Pulmonary artery endothelial cell (primary cell): ENCODE data around the gene FAXDC2. TPM values are rescaled to one million over a fixed set of nuclear protein-coding genes. Genes with fewer than 3 reads are reported as not detected.
"Not testable (repeated sequence)": the region's sequence is repeated elsewhere in the genome, so short reads cannot be mapped to it uniquely, and the experiment has no call there.

ENCODE experiments used
- DNase-seq: peaks from one replicate; pipeline ENCODE4 v3.0.0-alpha.2; 2011; ENCODE audit warnings: low read depth, low spot score
- total RNA-seq: library from RNA; depleted of rRNA; stranded (reverse); fragments of >200 nt; gene quantifications from 2 replicates; pipeline ENCODE4 v1.2.3, GENCODE V29; 2014

The FAXDC2 gene
- total RNA-seq, 1 donor from 2014 or later: 1.5 TPM

DNA sequence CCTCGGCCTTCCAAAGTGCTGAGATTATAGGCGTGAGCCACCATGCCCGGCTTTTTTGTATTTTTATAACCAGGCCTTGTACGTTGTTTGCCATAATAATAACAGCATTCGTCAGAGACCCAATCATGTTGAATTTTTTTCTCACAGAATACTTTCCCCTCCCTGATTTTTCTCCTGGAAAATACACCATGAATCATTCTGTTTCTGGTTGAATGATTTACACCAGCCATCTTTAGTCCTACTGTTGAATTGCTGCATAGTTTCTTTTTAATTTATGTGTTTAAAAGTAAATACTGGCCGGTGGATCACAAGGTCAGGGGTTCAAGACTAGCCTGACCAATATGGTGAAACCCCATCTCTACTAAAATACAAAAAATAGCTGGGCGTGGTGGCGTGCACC is 11.5 kb upstream of the FAXDC2 start:
- no peak for DNase-seq

DNA sequence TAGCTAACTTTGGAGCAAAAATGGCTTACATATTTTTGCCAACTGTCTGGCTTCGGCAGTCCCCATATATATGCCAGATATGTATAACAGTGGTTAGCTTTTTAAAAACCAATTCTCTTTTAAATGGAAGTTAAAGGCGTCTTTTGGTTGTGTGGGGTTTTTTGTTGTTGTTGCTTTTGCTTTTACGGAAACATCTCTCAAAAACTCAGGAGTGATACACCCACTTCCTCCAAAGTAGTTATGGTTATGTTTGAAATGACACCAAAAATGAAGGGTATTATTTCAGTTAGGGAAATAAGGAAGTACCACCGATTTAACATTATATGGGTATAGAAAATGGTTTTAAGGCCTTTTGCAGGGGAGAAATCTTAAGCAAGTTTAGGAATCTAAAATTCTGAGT is 10.4 kb upstream of the FAXDC2 start:
- no peak for DNase-seq

DNA sequence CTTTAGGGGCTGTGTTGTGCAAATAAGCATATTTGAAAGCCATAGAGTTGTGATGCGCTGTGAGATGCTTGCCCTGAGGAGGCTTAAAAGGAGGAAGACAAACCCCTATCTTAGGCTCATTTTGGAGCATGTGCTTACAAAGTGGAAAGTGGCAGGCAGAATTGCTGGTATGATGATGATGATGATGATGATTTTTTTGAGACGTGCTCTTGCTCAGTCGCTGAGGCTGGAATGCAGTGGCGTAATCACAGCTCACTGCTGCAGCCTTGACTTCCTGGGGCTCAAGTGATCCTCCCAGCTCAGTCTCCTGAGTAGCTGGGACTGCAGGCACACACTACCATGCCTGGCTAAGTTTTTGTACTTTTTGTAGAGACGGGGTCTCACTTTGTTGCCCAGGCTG is 9.7 kb upstream of the FAXDC2 start:
- DNase-seq: no peak

DNA sequence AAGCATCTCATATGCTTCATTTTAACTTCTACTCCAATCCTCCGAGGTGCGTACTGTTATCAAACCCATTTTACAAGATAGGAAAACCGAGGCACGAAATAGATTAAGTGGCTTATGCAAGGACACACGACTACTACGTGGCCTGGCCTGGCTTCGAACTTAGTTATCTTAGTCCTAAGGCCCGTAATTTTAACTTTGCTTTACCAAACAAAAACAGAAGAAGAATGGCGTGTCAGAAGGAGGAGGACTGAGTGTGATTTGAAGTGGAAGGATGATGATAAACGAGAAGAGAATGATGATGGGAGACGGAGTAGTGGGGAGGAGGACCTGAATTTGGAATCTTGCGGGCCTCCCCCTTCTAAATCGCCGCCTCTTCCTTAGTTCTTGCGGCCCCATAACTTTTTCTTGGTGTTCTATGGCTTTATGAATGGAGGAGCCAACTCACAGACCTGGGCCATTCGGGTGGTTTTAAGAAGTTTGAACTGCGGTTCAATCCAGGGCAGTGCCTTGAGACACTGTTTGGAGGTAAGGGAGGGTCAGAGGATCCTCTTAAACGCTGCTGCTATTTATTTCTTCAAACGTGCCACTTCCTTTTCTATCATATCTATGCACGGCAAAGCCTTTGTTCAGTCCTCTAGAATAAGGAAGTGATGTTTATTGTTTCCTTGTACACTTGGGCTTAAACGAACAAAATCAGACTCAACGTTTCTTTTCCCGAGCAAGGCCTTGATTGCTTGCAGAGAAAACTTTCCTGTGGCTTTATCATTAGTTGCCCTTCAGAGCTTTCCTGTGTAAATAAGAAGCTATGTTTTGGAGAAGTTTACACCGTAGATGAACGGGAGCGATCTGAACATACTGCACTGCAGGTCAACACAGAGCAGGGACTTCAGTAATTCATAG is 8.8 kb upstream of the FAXDC2 start:
- no peak for DNase-seq

DNA sequence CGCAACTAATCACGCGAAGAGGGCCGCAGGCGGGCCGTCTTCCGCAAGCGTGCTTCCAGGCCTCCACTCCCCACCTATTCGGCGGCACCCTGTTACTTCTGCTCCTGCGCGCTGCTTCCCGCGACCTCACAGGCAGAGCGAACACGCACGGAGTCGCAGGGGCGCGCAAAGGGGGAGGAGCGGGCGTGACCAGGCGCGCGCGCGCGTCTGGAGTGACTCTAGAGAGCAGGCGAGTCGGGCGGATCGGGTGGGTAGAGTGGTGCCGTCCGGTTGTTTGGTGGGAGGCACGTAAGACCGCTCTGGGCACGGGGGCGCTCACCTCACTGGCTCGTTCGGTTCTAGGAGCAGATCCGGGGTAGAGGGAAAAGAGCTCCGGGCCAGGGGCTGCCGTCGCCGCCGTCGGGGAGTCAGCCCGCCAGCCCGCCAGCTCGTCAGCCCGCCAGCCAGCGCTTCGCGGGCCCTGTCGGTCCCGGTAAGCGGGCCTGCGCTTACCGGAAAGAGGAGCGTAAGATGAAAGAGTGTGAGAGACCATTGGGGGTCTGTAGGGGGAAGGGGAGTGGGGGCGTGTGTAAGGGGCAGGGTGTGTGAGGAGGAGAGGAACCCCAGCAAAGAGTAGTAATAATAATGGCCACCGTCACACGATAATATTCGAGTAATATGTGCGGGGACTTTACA is 8.0 kb upstream of the FAXDC2 start, which contains the start of gene CNOT8:
Gene CNOT8 (plus strand): TSS at position 331 of the 675 bp plus-strand sequence. CDS start 4,652 bp downstream, outside the sequence.
- DNase-seq: peak; percentile 97

DNA sequence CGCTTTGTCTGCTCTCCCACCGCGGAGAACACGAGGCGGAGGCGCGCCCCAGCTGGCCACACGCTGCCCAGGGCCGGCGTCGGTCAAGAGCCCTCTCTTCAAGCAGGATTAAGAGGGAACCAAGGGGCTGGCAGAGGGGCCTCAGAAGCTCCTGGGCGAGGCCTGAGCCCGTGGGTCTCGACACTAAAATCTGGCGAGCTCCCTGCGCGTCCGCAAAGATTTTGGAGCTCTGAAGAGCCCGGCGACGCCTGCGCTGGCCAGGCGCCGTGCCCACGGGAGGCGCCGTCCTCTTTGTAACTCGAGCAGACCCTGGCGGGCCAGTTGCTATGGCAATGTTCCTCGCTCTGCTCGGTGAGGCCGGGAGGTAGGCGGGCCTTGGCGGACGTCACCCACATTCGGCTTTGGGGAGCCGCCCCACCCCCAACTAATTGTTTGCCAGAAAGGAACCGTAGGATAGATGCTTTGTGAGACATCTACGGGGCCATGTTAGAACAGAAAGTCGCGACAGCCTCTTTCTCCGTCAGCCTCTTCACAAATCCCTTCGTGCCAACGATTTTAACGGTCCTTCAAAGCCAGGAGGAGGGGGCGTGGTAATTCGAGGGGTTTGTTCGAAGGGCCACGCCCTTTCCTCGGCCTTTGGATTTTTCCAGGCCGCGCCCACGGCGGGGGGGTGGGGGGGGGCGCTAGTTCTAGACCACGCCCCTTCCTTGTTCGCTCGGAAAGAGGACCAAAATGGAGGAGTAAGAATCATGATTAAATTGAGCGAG is 7.3 kb upstream of the FAXDC2 start:
- peak; percentile 84 for DNase-seq

DNA sequence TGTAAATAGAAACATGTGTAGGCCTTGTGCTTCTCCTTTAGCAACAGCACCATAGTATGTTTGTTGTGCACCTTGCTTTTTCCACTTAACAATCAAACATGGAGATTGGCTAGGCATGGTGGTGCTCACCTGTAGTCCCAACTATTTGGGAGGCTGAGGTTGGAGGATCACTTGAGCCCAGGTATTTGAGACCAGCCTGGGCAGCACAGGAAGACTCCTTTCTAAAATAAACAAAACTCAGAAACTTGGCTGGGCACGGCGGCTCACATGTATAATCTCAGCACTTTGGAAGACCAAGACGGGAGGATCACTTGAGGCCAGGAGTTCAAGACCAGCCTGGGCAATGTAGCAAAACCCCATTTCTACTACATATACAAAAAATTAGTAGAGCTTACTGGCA is 948 bp upstream of the FAXDC2 start:
- DNase-seq: no peak

DNA sequence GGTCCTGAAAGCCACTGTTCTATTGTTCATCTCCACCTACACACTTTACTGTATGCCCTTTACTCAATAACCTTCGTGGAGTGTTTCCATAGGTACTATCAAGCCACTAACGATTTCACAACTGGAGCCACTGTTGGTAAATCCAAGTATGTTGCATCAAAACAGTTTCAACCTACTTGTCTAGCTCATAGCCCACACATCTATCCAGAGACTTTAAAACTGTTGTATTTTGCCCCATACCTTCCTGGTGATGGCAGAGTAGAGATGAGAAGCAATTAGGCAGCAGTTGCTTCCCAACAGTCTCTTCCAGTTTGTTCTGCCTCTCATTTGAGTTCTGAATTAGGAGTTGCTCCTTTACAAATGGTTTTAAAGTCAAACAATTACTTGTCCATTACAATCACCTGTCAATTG is 607 bp downstream of the FAXDC2 start:
- no peak for DNase-seq

DNA sequence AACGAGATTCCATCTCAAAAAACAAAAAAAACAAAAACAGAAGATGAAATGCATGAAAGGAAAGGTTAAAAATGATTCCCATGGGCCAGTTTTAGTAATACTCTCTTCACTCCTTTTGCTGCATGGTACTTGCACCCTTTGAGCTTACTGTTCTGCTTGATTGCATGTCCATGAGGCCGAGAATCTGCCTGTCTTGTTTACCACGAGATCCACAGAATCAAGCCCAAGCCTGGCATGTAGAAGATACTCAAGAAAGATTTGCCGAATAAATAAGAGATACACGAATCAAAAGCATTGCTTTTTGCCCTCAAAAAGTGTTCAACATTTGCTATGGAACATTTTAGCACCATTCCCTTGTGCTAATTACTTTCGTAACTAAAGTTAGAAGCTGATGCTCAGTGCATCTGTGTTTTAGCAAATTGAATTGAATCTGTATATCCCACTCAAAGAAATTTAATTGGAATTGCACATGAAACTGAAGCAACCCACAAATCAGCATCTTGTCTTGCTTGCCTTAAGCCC is 1.1 kb downstream of the FAXDC2 start:
- DNase-seq: no peak

DNA sequence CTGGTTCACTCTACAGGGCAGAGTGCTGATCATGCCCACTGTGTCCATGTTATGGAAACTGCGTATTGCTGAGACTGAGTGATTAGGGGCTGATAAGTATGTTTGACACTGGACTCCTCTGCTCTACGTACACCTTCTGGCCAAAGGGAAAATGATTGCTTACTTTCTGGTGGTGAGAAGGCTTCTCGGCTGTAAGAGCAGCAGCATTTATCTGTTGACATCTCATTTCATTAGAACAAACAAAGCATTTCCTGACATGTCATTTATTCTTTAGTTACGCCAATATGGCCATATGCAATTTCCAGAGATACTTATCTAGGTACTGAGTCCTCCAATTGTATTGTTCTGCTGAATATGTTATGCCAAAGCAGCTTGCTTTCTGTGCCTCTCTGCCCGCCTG is 5.6 kb downstream of the FAXDC2 start:
- no peak for DNase-seq

DNA sequence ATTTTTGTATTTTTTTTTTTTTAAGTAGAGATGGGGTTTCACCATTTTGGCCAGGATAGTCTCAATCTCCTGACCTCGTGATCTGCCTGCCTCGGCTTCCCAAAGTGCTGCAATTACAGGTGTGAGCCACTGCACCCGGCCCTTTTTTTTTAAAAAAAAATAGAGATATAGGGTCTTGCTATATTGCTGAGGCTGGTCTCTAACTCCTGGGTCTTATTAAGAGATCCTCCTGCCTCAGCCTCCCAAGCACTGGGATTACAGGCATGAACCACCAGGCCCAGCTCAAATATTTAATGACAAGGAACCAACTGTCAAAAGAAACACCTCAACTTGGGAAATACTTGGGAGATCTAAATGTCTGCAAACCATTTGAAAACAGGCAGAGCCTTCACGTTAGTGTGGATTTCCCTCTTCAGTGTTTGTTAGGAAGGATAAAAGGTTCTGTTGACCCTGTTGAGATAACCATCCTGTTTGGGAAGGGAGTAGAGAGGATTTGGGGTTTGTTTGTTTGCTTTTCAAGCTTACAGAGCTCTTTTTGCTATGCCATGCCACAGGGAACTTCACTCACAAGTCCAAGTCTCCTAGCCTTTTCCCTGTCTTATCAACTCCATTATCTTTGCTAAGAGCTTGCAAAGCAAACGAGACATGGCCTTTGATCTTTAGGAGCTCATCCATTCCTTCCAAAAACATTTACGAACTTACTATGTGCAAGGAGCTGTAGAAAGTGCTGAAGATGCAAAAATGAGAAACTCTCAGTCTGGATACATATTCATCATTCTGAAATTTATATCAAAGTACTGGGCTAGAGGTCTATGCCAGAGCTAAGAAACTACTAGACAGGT is 7.5 kb downstream of the FAXDC2 start:
- DNase-seq: no peak

DNA sequence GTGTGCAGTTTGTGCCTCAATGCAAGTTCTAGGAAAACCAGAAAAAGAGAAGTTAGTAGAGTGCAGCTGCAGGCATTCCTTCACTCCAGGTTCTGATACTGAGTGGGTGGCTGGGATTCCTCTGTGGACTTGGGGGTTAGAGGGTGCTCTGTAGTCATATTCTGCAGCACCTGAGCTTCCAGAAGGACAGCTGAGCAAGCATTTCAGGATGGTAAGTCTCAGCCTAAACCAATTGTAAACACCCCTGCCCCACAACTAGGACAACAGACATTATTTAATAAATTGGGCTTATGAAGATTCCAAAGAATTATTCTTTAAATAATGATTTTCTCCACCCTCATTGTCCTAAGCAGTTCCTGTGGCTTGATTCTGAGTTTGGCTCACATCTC is 9.1 kb downstream of the FAXDC2 start:
- no peak for DNase-seq

DNA sequence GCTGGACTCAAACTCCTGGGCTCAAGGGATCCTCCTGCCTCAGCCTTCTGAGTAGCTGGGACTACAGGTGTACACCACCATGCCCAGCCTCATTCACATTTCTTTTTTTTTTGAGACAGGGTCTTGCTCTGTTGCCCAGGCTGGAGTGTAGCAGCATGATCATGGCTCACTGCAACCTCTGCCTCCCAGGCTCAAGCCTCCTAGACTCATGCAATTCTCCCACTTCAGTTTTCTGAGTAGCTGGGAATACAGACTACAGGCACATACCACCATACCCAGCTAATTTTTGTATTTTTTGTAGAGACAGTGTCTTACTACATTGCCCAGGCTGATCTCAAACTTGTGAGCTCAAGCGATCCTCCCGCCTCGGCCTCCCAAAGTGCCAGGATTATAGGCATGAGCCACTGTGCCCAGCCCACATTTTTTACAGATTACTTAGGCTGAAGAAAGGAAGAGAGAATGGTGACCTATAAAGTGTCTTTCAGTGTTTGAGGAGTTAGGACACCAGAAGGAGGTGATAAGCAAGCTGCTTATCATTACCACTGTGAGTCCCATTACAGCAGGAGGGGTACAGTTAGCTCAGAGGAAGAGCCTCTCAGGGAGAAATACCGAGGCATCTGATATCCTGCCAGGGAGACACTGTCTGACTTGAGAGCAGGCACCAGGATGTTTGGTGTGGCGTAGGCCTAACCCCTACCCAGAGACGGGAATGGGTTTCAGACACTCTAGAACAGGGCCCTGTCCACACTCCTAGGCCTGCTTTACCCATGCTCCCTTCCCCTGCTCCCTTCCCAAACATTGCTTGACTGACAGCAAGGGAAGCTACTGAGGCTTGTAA is 9.7 kb downstream of the FAXDC2 start:
- DNase-seq: no peak

DNA sequence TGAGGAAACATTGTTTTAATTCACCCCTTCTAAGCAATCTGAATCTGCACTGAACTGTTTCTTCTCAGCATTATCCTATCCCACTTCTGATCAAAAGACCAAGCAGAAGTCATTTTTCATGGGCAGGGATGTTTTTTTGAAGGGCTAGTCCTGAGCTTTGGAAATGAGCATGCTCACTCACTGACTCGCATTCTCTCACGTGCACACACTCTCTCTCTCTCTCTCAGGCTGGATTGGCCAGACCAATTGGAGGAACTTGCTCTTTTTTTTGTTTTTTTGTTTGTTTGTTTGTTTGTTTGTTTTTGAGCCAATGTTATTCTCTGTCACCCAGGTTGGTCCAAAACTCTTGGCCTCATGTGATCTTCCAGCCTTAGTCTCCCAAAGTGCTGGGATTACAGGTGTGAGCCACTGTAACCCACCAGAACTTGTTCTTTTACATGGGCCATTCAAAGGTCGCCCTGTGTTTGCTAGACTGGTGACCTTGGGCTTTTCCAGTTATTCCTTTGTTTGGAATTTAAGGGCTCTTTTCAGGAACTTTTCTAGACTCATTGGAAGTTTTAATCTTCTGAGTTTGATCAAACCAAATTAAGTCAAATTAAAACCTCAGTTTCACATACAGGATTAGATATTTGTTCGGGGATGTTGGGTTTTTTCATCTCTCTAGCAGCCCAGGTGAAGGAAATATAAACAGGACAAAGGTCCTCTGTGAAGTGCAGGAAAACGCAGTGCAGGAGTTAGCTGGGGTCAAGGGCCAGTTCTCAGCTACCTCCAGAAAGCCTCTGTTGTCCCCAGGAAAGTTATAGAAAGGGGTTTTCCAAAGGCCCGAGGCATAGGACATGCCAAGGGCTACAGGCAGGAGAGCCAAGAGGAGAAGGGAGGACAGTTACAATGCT is 13.1 kb downstream of the FAXDC2 start:
- DNase-seq: no peak

DNA sequence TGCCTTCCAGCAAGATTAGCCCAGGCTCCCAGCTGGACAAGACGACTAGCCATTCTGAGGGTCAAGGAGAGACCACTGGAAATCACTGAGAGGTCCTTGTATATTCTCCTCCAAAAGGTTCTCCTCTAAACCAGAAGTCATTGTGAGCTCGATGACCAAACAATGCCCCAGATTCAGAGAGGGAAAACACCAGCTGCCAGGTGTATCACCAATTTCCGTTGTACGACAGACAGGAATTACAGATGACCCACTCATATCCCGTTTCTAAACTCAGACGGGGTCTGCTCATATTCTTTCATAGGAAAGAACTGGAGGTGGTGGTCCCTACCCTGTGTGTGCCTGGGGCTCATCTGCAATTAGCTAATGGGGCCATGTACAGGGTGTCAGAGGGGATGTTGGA is 14.2 kb downstream of the FAXDC2 start:
- no peak for DNase-seq

DNA sequence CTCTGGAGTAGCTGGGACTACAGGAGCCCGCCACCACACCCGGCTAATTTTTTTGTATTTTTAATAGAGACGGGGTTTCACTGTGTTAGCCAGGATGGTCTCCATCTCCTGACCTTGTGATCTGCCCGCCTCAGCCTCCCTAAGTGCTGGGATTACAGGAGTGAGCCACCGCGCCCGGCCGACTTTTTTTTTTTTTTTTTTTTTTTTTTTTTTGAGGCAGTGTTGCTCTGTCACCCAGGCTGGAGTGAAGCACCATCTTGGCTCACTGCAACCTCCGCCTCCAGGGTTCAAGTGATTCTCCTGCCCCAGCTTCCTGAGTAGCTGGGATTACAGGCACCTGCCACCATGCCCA is 14.7 kb downstream of the FAXDC2 start:
- DNase-seq: not testable (repeated sequence)

DNA sequence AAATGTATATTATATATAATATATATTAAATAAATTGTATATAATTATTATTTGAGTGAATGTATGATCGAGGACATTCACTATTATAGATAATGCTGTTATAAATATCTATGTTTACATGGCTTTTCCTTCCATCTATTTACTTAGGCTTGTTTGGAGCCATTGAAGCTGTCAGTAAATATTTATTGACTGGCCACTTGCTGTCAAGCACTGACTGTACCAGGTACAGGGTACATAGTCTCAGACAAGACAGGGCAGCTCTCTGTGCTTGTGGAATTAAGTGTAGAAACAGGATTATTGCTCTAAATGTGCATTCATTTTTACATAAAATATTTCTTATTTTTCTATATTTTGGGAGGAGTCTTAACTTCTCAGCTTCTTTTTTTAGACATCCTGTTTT is 16.4 kb downstream of the FAXDC2 start:
- no peak for DNase-seq

DNA sequence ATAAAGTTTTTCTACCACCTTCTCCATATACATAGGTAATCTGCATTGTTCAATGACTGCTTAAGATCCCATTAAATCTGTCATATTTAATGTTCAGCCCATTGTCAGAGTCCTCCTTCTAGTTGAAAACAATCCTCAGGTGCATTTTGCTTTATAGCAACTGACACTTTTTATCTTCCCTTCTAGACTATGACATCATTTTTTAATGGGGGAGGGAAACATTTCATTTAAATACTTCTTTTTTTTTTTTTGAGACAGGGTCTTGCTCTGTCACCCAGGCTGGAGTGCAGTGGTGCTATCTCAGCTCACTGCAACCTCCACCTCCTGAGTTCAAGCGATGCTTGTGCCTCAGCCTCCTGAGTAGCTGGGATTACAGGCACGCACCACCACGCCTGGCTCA is 17.6 kb downstream of the FAXDC2 start:
- not testable (repeated sequence) for DNase-seq

DNA sequence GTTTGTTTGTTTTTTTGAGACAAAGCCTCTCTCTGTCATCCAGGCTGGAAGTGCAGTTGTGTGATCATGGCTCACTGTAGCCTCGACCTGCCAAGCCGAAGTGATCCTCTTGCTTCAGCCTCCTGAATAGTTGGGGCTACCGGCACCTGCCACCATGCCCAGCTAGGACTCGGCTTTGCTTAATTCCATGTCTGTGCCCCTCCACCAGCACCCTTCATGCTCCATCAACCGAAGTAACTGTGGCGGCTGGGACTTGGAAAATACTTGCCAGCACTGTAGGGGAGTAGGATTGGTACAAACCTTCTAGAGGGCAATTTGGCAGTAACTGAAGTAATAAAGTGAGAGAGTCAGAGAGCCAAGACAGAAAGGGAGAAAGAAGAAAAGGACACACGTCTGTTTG is 19.0 kb downstream of the FAXDC2 start:
- DNase-seq: no peak
